Esophagus muscularis mucosa (tissue), 3 donors: Measurements from ENCODE around the gene HGD.

Experiments used
- POLR2AphosphoS5 ChIP-seq, 2 donors: sonication (generic); formaldehyde crosslinking; IDR thresholded peaks; one replicate each; pipeline ENCODE4 v1.6.1; 2017; ENCODE audit warnings: antibody characterized with exemption in 2 of 2
- TF ChIP-seq, protein P1 (sequence below), 3 experiments: fragments of 200-600 bp in 2 of 3; fragments of 450-650 bp in 1 of 3; sonication (generic) in 2 of 3; IDR thresholded peaks; one replicate each; pipeline ENCODE4 v1.5.1; 2017 to 2019; ENCODE audit warnings: antibody characterized with exemption in 3 of 3, mild to moderate bottlenecking in 2 of 3, moderate library complexity in 1 of 3

DNA sequence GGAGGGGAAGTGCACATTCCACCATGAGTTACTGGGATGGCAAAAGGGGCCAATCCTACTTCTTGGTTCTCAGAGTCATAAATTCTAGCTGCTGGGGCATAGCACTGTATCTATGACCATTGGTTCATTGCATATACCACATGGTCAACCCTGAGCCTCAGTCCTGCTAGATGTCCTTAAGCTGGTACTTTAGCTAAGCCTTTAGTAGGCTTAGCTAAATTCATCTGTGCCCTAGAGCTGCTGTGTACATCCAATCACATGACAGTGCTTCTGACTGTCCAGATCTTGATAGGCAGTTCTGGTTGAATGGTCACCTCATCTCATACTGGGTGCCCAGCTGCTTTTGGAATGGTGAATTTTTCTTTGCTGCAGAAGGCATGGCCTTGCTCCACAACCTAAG lies 77.7 kb downstream of the HGD start:
- TF ChIP-seq, protein P1, sequence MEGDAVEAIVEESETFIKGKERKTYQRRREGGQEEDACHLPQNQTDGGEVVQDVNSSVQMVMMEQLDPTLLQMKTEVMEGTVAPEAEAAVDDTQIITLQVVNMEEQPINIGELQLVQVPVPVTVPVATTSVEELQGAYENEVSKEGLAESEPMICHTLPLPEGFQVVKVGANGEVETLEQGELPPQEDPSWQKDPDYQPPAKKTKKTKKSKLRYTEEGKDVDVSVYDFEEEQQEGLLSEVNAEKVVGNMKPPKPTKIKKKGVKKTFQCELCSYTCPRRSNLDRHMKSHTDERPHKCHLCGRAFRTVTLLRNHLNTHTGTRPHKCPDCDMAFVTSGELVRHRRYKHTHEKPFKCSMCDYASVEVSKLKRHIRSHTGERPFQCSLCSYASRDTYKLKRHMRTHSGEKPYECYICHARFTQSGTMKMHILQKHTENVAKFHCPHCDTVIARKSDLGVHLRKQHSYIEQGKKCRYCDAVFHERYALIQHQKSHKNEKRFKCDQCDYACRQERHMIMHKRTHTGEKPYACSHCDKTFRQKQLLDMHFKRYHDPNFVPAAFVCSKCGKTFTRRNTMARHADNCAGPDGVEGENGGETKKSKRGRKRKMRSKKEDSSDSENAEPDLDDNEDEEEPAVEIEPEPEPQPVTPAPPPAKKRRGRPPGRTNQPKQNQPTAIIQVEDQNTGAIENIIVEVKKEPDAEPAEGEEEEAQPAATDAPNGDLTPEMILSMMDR (IDR thresholded peaks at IDR 0.05): no peak
- no peak for TF ChIP-seq POLR2AphosphoS5 (IDR thresholded peaks at IDR 0.05)
